Body of pancreas (tissue), 4 donors: Measurements from ENCODE around the gene MFSD2A.

Experiments
- CTCF ChIP-seq, 7 experiments: fragments of 450-650 bp in 4 of 7; fragments of 200-600 bp in 3 of 7; sonication (generic) in 3 of 7; IDR thresholded peaks; one replicate each; pipeline ENCODE4 v1.5.1; 2016 to 2019; ENCODE audit warnings: antibody characterized with exemption in 7 of 7
- POLR2A ChIP-seq, 3 donors: fragments of 450-650 bp; IDR thresholded peaks; one replicate each; pipeline ENCODE4 v1.6.1; 2016; ENCODE audit warnings: antibody characterized with exemption in 3 of 3, mild to moderate bottlenecking in 2 of 3

GRCh38 chr1:39910263-39910662 lies 44.7 kb upstream of the MFSD2A start:
- no peak for TF ChIP-seq POLR2A (IDR thresholded peaks at IDR 0.05)
- TF ChIP-seq CTCF (IDR thresholded peaks at IDR 0.05): no peak
